GM23248 (cell line): ENCODE measurements around the gene GPATCH4.

ENCODE experiments used
- EZH2 ChIP-seq: fragments of 200-600 bp; sonication (generic); IDR thresholded peaks from 2 replicates; pipeline ENCODE4 v1.6.1; 2018; ENCODE audit warnings: antibody characterized with exemption, mild to moderate bottlenecking; ENCODE audit not compliant: insufficient read depth, poor library complexity, severe bottlenecking
- EZH2phosphoT487 ChIP-seq: fragments of 200-600 bp; sonication (generic); IDR thresholded peaks from 2 replicates; pipeline ENCODE4 v1.6.1; 2018; ENCODE audit warnings: antibody characterized with exemption, moderate library complexity, mild to moderate bottlenecking, low read depth; ENCODE audit not compliant: insufficient read depth

- TF ChIP-seq EZH2 = no peak
- no peak for TF ChIP-seq EZH2phosphoT487
Observed at GRCh38 chr1:156590326-156591180, 10.7 kb downstream of the GPATCH4 start.
